Hepatic stellate cell (primary cell): Measurements from ENCODE around the gene AOAH.
"Not testable (repeated sequence)": the region's sequence is repeated elsewhere in the genome, so short reads cannot be mapped to it uniquely, and the experiment has no call there.

ENCODE experiments used
- DNase-seq: peaks from one replicate; pipeline ENCODE4 v3.0.0; 2011; ENCODE audit warnings: low spot score

AOAH gene

GRCh38 chr7:36736090-36736898 is 12.0 kb upstream of the AOAH start:
- DNase-seq, result no peak

GRCh38 chr7:36735172-36735571 is 10.9 kb upstream of the AOAH start:
- no peak for DNase-seq

- DNase-seq, result no peak
Measured at GRCh38 chr7:36734731-36735130, 10.4 kb upstream of the AOAH start.

- DNase-seq, result no peak
Measured at GRCh38 chr7:36733411-36733810, 9.1 kb upstream of the AOAH start.

- no peak for DNase-seq
Measured at GRCh38 chr7:36732806-36733205, 8.5 kb upstream of the AOAH start.

- DNase-seq, result no peak
Measured at GRCh38 chr7:36730046-36730445, 5.8 kb upstream of the AOAH start.

- DNase-seq, result no peak
Measured at GRCh38 chr7:36728143-36728542, 3.8 kb upstream of the AOAH start.

GRCh38 chr7:36726806-36727503 is 2.7 kb upstream of the AOAH start:
- no peak for DNase-seq

GRCh38 chr7:36726311-36726710 is 2.0 kb upstream of the AOAH start:
- no peak for DNase-seq

- no peak for DNase-seq
Measured at GRCh38 chr7:36724996-36725395, 702 bp upstream of the AOAH start.

- DNase-seq, result no peak
Measured at GRCh38 chr7:36723291-36723690, 1.0 kb downstream of the AOAH start.

GRCh38 chr7:36719083-36719632 is 5.1 kb downstream of the AOAH start:
- DNase-seq, result no peak

GRCh38 chr7:36717586-36717985 is 6.7 kb downstream of the AOAH start:
- no peak for DNase-seq

GRCh38 chr7:36716802-36717201 is 7.5 kb downstream of the AOAH start:
- DNase-seq, result not testable (repeated sequence)

- DNase-seq, result no peak
Measured at GRCh38 chr7:36712015-36712414, 12.3 kb downstream of the AOAH start.

- DNase-seq, result no peak
Measured at GRCh38 chr7:36711256-36711655, 13.0 kb downstream of the AOAH start.

- no peak for DNase-seq
Measured at GRCh38 chr7:36710186-36710791, 14.0 kb downstream of the AOAH start.

GRCh38 chr7:36708767-36709166 is 15.5 kb downstream of the AOAH start:
- no peak for DNase-seq

- DNase-seq, result no peak
Measured at GRCh38 chr7:36707898-36708297, 16.4 kb downstream of the AOAH start.

- no peak for DNase-seq
Measured at GRCh38 chr7:36707465-36707864, 16.8 kb downstream of the AOAH start.

GRCh38 chr7:36703860-36704259 is 20.4 kb downstream of the AOAH start:
- DNase-seq, result not testable (repeated sequence)

- DNase-seq, result no peak
Measured at GRCh38 chr7:36692456-36692855, 31.8 kb downstream of the AOAH start.

- no peak for DNase-seq
Measured at GRCh38 chr7:36691983-36692382, 32.3 kb downstream of the AOAH start.
